ENCODE measurements around the gene FAM168A.

The FAM168A gene

DNA sequence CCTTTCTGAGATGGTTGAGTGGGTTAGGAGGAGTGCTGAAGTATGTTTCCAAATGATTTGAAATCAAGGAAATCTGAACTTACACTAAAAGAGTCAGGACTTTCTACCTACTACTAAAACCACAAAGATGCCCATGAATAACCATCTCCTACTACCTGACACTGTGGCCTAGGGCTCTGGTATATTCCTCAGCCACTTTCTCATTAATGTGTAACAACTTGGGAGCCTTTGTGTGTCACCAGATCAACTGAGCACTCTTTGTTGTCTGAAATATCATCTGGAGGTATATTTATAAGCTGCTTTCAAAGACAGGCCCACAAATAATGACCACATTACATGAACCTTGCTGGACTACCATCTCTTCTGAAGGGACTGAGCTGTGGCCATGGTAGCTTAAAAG is 177.8 kb downstream of the FAM168A start:
- no peak for DNase-seq

DNA sequence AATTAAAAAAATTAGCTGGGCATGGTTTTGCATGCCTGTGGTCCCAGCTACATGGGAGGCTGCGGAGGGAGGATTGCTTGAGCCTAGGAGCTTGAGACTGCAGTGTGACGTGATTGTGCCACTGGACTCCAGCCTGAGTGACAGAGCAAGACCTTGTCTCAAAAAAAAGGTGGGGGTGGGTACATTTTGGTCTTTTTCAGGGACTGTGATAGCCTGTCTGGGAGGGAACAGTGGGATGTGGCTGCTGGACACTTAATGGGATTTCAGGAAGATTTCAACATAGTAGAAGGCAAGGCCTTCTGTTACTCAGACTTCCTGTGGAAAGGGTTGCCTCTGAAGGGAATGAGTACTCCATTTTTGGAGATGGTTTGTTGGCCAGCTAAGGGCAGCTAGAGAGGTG is 181.1 kb downstream of the FAM168A start:
- no peak for DNase-seq

DNA sequence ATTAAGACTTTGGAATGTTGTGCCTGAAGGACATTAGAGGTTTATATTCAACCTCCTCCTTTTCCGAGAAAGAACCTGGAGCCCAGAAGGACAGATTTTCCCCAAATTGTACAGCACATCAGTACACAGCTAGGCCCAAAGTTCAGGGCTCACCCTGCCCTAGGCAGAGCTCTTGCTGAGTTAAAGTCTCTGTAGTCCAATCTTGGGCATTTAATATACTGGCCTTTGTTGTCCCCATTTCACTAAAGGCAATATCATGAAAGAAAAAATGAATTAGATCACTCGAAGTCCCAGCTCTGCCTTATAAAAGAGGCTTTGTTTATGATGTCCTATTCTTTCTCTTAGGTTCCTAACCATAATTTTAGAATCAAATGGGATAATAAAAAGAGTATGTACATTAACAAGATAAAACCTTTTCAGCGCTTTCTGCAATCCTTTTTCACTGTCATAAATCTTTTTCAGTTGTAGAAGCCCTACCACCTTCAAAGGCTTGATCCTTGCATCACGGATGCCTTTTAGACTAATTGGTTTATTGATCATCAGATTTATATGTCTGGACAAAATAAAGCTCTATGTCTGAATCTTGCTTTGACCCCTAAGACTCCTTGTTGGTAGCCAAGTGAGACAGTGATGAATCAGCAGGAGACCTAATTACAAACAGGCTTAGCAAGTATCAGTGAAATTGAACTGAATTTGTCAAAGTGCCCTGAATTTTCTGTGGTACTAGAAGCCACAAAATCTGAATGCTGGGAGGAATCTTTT is 181.9 kb downstream of the FAM168A start:
- no peak for DNase-seq

DNA sequence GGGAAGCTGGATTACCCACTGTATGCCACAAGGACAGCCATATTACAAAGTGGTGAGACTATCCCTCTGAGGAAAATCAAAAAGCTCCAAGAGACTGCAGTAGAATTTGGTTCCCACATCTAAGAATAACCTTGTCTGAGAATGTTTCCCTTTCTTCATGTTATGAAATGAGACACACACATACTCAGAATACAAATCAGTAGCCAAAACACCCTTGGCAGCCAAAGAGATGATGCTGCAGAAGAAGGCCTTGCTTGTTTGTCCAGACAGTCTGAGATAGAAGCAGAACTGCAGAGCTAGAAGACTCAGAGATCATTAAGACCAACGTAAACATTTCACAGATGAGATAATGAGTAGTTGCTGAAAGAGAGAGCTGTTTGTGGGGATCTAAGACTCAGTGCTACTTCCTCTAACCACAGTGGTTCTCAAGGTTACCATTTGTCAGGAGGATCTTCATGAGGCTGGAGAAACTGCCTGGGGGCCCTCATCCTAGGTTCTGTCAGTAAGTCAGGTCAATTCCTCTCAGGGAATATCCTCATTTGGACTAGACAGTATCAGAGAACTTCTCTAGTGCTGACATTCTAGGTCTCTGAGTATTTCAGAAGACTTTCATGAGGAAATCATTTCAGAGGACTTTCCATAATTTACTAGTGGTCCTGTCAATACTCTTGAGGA is 182.8 kb downstream of the FAM168A start:
- DNase-seq = no peak

DNA sequence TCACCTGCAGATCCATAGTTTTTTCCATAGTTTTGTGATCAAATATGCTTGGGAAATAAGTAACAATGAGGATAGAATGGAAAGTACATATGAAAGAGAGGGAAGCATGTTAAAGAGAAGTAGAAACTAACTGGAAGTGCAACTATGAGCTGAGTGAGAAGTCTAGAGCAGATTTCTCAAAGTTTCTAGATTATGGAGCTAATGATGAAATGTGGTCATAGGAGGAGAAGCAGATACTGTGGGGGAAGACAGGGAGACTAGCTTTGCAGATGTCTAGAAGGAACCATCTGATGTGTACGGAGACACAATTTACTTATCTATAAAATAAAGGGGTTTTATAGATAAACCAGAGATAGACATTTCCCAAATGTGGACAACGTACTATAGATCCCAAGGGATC is 184.7 kb downstream of the FAM168A start:
- DNase-seq = no peak

DNA sequence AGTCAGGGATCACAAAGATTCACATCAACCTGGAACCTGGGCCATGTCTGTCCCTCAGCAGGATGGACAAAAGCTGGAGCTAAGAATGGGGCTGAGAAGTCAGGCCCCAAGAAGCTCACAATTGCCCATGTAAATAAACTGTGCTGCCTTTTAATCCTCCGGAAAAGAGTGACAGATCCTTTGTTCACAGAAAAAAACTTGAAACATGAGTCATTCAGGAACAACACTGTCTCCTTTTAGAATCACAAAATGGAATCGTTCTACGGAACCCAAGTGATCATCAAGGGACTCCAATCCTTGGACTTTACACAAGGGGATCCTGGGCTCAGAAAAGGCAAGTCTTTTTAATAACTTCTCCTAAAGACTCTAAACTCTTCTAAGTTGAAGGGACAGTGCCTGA is 185.6 kb downstream of the FAM168A start:
- no peak for DNase-seq

DNA sequence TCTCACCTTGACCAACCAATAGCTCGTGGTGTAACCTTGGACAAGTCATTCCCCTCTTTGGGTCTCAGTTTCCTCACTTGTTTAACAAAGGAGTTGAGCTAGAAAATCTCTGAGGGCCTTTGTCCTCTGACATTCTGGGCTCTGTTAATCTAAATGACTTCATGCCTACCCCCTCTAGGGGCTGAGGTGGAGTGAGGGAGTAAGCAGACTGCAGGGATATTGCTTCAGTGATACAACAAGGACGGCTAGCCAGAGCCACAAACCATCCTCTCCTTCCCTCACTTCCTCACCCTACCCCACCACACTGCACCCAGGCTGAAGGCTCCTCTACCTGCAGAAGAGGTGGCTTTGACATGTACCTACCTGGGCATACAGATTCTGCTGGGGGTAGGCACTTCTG is 186.9 kb downstream of the FAM168A start:
- DNase-seq = no peak

DNA sequence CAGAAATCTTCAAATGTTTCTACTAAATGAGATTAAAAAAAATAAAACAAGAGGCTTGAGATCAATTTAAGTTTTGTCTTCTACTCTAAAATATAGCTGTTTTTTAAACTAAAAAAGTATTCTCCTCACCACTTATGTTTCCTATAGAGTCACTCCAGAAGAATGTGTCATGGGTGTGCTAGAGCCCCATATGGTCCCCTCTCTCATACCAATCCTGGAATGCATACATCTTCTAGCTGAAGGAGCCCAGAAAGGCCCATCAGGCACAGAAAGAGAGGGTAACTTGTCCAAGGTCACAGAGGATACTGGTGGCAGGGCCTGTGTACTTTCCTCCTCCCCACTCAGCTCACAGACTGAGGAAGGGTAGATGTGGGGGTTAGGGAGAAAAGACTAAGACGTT is 187.3 kb downstream of the FAM168A start:
- DNase-seq = no peak

DNA sequence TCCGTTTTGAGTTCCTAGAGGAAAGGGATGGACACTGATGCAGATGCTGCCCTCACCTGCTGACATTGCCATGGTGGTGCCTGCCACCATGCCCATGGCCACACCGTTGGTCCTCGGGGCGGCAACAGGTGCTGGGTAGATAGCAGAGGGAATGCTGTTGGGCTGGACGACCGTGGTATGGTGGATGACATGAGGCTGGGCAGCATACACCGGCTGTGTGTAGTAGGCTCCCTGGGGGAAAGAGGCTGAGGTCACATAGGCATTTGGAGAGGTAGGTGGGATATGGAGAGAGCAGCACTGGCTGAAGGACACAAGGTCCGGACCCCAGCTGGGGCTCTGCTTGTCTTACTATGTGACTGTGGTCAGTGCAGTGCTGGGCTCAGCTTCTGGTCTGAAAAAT is 188.5 kb downstream of the FAM168A start:
- no peak for DNase-seq

DNA sequence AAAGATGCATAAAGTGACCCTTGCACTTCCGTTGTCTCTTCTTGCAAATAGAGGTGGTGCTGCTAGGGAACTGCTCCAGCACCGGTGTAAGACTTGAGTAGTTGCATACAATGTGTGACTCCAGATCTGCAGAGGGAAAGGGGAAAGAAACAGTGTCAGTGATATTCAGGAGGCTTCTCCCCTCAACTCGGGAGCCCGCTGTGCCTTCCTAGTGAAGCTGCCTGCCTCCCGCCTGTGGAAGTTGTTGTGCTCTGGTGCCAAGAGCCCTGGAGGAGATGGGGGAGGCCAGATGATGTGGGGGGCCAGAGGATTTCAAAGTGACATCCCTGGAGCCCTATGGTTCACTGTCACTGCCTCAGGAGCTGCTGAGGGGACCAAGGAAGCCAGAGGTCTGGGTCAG is 191.3 kb downstream of the FAM168A start:
- DNase-seq = no peak

DNA sequence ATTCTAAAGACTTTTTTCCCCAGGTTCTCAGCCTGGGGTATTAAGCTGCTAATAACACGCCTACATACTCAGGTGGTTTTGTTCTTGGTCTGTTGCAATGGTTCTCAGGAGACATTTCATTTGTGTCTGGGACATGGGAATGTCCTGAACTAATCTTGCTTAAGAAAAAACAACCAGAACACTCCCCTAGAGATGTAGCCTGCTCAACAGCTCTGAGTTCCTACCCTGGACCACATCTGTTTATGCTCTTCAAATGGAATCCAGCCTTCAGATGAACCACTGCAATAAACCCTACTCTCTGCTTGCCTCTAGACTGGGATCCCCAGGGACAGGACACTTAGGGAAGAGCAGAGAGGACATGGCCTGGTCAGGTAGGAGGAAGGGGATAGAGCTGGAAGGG is 191.8 kb downstream of the FAM168A start:
- DNase-seq = no peak

DNA sequence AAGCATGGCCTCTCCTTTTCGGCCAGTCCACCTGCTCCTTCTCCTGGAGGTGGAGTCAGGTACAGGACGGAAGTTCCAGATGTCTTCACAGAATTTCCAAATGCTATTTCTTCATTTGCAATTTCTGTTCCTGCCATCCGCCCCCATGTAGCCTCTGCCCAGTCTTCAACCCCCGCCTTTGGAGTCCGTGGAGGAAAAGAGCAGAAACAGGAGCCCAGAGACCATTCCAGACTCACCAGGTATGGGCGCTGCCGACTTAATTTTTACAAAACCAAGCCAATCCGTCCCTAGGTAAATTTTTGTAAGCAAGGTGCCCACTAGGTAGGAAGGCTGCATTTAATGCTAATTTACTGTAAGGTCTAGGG is 192.8 kb downstream of the FAM168A start:
- DNase-seq = no peak

DNA sequence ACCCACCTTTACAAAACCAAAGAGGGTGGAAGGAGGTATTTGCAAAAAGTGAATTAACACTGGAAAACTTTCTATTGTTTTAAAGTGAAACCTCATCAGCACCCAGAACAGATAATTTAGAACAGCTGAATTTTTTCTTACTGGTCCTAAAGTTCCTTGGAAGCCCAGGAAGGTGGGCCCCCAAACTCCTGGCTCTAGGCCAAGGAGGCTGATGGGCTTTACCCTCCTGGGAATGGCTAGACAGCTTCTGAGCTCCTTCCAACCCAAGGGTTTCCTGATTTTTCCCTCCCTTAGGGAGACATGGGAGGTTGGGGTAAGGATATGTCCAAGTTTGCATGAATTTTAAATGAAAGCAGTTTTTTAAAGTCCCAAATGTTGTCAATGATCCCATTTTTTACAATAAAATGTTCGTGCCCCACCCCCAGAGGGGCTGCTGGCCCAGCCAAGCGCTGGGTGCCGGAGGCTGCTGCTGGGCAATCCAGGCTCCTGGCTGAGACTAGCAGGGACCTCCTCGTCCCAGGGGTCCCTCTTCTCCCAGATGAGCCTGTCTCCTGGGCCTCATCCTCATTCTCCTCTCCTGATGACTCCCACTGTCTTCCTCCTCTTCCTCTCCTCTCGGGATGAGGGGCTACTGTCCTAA is 193.3 kb downstream of the FAM168A start:
- no peak for DNase-seq

DNA sequence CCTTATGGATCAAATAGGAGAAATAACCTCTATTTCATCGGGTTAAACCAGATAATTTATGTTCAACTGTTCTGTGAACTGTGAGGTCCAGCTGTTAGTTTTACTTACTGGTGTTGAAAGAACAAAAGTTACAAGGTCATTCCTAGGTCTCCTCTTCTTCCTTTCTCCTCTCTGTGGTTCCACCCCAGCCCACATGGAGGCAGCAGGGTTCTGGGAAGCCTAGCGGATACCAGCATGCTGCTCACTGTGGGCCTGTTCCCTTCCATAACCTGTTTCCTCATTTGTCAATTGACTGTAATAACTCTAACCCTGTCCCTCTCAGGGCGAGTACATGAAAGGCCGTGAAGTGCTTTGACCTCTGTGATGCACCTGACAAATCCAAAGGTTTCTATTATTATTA is 193.9 kb downstream of the FAM168A start:
- DNase-seq = no peak

DNA sequence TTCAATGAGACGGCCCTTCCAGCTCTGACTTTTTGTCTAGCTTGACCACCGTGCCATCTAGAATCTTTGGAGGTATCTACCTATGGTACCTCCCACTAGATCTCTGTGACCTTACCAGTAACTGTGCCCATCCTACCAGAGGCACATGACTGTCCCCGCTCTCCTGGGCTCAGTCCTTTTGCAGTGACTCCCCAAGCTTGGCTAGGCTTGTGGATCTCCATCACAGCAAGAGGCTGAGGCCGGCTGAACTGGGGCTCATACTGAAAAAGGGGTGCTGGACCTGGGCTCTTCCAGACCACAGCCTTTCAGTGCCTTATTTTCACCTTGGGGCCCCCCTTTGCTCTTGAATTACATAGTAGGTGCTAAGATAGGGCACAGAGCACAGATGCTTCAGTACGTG is 194.4 kb downstream of the FAM168A start:
- DNase-seq = no peak

DNA sequence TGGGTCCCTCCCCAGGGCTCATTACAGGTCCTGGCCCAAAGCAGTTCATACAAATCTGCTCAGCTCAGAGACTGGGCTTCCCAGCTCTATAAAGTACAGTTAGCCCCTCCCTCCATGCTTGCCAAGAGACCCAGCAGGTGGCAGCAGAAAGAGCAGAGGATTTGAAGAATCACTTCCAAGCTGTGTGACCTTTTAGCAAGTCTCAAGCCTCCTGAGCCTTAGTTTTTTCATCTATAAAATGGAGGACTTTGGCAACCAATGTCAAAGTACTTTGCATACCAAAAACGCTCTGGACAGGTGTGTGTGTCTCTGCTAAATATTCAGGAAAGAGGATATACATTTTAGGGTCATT is 195.1 kb downstream of the FAM168A start:
- no peak for DNase-seq

DNA sequence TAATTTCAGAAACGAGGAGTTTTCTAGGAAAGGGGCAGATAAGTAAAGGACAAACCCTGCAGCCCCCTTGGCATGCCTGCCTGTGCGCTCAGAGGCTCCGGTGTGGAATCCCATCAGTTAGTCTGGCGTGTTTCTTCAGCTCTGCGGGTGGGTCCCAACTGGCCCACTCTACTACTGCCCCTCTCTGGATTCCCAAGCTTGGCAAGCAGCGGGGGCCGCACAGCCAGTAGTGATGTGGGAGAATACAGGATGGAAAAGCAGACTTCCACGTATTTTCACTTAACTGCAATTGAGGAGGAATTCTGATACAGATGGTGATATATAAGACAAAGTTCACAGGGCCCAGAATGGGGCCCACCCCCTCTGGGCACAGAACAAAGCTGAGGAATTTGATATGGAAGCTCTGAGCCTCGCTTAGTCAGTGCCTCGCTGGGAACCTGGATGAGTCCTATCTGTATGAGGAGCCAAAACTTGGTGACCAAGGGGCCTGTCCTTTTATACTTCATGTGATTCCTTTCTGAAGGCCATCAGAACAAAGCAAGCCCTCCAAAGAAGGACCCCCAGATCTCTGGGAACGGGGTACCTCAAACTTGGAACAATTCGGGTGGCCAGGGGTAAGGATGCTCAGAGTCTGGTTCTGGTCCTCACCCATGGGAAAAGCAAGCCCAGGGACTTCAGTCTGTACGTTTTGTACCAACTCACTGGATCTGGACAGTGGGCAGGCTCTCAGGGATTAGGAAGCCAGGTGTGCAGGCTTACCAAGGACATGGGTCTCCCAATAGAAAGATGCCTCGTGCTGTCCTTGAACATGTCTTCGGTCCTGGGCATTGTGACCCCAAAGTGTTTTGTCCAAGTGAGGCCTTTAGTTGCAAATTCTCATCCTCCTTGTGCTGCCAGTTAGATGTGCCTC is 195.7 kb downstream of the FAM168A start:
- DNase-seq = no peak

DNA sequence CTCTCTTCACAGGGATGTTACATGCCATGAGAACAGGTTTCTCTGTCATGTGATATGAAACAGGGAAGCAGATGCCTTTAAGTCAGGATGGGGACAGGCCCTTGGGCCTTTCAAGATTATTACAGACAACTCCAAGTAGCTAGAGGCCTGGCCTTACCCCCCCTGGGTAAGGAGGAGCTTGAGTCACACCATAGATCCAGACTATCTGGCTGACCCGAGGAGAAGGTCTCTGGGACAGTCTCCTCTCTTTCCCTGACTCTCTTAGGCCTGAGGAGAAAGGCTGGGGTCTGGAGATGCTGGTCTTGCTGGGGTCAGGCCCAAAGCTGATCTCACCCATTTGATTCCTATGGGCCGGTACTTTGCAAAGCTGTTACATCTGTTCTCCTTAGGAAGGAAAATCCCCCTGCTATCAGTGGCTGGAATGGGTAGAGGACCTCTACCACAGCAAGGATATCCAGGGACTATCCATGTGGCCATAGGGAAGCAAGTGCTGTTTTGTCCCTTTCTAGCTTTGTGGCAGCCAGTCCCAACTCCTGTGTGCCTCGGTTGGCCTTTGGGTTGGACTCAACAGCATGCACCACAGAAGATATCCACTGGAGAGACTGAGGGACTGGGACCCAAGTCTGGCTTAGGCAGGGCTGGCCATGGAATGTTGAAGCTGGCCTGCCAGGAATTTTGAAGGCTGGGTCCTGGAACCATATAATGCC is 196.5 kb downstream of the FAM168A start:
- DNase-seq = no peak

DNA sequence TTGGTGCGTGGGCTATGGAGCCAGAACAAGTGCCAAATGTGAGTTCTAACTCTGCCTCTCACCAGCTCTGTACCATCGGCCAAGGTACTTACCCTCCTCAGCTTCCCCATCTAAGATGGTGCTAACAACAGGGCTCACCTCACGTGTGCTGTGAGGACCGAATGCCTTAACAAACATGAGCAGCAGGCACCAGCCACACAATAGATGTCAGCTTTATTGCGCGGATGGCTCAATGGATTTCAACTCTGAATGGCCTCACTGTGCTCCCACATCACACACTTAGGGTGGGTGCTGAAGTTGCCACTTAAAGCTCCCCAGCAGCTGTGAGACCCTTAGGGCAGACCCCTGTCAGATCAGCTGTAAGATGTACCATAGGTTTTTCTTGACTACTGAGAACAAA is 197.6 kb downstream of the FAM168A start:
- no peak for DNase-seq

DNA sequence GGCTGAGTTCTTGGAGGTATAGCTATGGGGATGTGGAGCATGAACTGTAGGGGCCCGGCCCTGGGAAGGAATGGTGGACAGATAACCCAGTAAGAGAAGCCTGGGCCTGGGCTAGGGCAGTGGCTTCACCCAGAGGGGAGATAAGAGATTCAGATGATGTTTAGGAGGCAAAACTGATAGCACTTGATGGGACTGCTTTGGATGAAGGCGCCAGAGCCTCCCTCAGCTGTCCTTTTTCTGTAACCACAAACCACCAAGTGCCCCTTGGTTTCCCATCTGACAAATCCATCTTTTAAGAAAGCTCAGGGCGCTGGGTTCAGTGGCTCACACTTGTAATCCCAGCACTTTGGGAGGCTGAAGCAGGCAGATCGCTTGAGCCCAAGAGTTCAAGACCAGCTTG is 198.3 kb downstream of the FAM168A start:
- no peak for DNase-seq

DNA sequence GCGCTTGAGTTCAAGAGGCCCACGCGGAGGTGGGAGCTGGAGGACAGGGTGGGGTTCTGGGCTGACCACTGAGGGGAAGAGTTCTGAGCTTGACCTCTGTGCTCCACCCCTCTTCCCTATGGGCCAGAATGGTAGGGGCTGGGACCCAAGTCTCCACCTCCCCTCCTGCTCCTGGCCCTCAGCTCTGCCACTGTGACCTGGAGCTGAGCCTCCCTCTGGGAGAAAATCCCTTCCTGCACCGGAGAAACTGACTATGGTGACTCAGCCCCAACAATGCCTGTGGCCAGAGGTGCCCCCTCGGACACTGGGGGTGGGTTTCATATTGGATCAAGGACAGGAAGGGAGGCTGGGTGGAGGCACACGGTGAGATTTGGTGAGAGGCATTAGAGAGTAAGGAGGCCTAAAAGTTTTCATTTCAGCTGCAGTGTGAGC is 198.7 kb downstream of the FAM168A start:
- DNase-seq = no peak

DNA sequence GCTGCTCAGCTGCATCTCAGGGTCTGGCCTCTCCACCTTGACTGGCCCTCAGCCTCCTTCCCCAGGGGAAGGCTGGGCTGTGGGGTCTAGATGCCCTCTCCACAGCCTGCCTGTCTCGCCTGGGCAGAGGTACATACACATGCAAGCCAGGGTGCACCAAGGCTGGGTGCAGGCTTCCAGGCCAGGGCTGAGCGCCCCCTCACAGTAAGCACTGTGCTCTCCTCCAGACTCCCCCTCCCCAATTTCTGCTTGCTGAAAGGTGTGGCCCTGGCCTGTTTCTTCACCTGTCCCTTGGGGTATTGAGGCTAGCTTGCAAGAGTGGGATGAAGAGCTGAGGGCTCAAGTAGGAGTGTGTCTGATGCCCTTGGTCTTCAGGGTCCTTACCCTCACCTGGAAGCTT is 199.2 kb downstream of the FAM168A start:
- no peak for DNase-seq

DNA sequence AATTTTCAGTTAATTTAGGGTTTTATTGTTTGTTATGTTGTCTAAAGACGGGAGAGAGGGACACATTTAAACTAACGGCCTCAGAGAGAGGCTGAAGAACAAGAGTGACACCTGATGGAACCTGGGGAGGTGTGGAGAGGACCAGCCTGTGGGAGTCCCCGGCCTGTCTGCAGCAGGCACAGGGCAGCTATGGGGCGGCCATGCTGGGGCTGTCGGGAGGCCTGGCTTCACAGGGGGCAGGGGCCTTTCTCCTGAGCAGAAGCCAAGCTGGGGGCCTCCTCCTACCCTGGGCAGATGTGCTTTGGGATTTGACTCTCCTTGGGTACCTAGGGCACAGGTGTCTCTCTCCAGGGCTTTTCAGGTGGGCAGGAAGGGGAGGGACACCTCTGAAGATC is 199.8 kb downstream of the FAM168A start:
- no peak for DNase-seq

Measured in CD4-positive, alpha-beta T cell treated with Interleukin-6 for 4 hours (primary cell).